ENCODE results near the gene ASTN1.

DNA sequence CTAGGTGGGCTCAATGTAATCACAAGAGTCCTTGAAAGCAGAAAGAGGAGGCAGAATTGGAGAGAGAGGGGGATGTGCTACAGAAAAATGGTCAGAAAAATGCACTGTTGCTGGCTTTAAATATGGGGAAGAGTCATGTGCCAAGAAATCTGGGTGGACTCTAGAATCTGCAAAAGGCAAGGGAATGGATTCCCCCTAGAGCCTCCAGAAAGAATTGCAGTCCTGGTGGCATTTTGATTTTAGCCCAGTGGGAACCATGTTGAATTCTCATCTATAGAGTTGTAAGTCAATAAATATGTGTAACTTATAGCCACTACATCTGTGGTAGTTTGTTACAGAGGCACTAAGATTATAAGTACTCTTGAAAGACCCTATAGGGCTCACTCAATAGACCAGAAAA, 210.3 kb downstream of the ASTN1 start:
- TF ChIP-seq EZH2 (IDR thresholded peaks at IDR 0.05; ENCODE audit: borderline replicate concordance, low read length): no peak
- TF ChIP-seq, protein P1, sequence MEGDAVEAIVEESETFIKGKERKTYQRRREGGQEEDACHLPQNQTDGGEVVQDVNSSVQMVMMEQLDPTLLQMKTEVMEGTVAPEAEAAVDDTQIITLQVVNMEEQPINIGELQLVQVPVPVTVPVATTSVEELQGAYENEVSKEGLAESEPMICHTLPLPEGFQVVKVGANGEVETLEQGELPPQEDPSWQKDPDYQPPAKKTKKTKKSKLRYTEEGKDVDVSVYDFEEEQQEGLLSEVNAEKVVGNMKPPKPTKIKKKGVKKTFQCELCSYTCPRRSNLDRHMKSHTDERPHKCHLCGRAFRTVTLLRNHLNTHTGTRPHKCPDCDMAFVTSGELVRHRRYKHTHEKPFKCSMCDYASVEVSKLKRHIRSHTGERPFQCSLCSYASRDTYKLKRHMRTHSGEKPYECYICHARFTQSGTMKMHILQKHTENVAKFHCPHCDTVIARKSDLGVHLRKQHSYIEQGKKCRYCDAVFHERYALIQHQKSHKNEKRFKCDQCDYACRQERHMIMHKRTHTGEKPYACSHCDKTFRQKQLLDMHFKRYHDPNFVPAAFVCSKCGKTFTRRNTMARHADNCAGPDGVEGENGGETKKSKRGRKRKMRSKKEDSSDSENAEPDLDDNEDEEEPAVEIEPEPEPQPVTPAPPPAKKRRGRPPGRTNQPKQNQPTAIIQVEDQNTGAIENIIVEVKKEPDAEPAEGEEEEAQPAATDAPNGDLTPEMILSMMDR (conservative IDR thresholded peaks at IDR 0.05 in 1 of 2, IDR thresholded peaks at IDR 0.05 in 1 of 2; ENCODE audit: extremely low read depth in 1 of 2, insufficient read depth in 1 of 2, low read depth in 1 of 2, low read length in 2 of 2): peak; percentile 25 to 38
